Activated CD4-positive, alpha-beta T cell treated with anti-CD3 and anti-CD28 coated beads, Interleukin-2, amount 10 ng/mL, durations not matched to agents 7 days and 5 days (primary cell): ENCODE results near the gene COX6A2. TPM values are rescaled to one million over a fixed set of nuclear protein-coding genes. Genes with fewer than 3 reads are reported as not detected.
"Not testable (repeated sequence)": the region's sequence is repeated elsewhere in the genome, so short reads cannot be mapped to it uniquely, and the experiment has no call there.

ENCODE experiments used
- CTCF ChIA-PET: fragments of 350-600 bp; sonication (Branson Sonifier 250); formaldehyde crosslinking; loops from one replicate; lab custom pipeline; 2021; ENCODE audit warnings: antibody characterized with exemption; lab: Charles Lee
- POLR2A ChIA-PET: fragments of 350-600 bp; sonication (Branson Sonifier 250); formaldehyde crosslinking; loops from one replicate; lab custom pipeline; 2021; ENCODE audit warnings: antibody characterized with exemption; lab: Charles Lee
- DNase-seq: peaks from one replicate; pipeline ENCODE4 v3.0.0-alpha.2; 2020
- H3K27ac Mint-ChIP-seq: one replicate; pipeline ENCODE4 v1.8.0; 2021; ENCODE audit warnings: mild to moderate bottlenecking, moderate library complexity, mixed read lengths
- H3K27me3 Mint-ChIP-seq: one replicate; pipeline ENCODE4 v1.8.0; 2021; ENCODE audit warnings: mixed read lengths
- H3K36me3 Mint-ChIP-seq: one replicate; pipeline ENCODE4 v1.8.0; 2021; ENCODE audit warnings: low read depth, mixed read lengths
- H3K4me1 Mint-ChIP-seq: one replicate; pipeline ENCODE4 v1.8.0; 2021; ENCODE audit warnings: mixed read lengths
- H3K4me3 Mint-ChIP-seq: one replicate; pipeline ENCODE4 v1.8.0; 2021; ENCODE audit warnings: mild to moderate bottlenecking, moderate library complexity, mixed read lengths
- H3K9me3 Mint-ChIP-seq: one replicate; pipeline ENCODE4 v1.8.0; 2021; ENCODE audit warnings: mixed read lengths
- total RNA-seq, 2 experiments: library from RNA; stranded (reverse); gene quantifications; one replicate each; pipeline ENCODE4 v1.2.3, GENCODE V29; 2021

The COX6A2 gene
- total RNA-seq, 2 experiments from 2014 or later = not detected

DNA sequence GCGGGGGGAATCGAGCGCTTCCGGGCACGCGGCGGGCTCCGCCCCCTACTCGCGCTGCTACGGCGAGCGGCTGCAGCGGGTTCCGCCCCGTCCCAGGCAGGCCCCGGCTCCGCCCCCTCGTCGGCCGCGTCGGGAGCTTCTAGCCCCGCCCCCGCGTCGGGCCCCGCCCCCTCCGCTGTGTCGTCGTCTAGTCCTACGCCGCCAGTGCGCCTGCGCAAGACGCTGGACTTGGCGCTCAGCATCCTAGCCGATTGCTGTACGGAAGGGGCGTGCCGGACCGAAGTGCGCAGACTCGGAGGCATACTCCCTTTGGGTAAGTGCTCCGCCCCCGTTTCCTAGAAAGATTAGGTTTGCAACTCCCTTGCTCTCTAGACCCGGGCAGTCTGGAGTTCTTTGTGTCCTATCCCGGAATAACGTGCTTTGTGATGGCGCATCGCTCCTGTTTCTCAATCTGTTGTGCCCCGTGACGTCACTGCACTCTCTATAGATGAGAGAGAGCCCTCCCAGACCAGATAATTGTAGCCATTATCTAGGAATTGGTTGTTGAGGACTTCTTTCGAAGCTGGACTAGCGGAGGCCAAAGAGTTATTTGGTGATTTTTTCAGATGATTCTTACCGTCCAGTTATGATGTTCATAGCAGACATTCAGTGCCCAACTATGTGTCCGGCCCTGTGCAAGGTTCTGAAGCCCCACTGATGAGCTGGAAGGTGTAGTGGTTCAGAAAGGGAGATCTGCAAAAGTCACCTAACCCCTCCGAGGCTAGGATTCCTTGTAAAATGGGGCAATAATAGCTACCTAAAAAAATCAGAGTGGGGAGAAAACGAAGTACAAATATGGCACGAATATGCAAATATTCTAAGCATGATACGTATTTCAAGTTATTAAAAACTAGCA lies 31.8 kb upstream of the COX6A2 start:
- Mint-ChIP-seq H3K9me3 (no peaks in the 10 kb centered on the region), H3K4me1 (peaks cover 47% of the 10 kb centered on the region), H3K27ac (peak overlapping the region; percentile 98), H3K27me3 (no peaks in the 10 kb centered on the region), H3K4me3 (peak overlapping the region; percentile 92), H3K36me3 (peaks cover 22% of the 10 kb centered on the region)
- DNase-seq = peak; percentile 100
- ChIA-PET POLR2A (interaction anchor here (0.6 kb wide), 1 partner anchor 236 kb away, joined by 4 read pairs; no protein-coding TSS in a partner anchor), CTCF (interaction anchor here (0.6 to 6.3 kb wide), 26 partner anchors 8 to 506 kb away, joined by 3 to 33 read pairs (median 4); partner anchors contain the start of genes SLC5A2, TGFB1I1, ZNF267 and ZNF843)

DNA sequence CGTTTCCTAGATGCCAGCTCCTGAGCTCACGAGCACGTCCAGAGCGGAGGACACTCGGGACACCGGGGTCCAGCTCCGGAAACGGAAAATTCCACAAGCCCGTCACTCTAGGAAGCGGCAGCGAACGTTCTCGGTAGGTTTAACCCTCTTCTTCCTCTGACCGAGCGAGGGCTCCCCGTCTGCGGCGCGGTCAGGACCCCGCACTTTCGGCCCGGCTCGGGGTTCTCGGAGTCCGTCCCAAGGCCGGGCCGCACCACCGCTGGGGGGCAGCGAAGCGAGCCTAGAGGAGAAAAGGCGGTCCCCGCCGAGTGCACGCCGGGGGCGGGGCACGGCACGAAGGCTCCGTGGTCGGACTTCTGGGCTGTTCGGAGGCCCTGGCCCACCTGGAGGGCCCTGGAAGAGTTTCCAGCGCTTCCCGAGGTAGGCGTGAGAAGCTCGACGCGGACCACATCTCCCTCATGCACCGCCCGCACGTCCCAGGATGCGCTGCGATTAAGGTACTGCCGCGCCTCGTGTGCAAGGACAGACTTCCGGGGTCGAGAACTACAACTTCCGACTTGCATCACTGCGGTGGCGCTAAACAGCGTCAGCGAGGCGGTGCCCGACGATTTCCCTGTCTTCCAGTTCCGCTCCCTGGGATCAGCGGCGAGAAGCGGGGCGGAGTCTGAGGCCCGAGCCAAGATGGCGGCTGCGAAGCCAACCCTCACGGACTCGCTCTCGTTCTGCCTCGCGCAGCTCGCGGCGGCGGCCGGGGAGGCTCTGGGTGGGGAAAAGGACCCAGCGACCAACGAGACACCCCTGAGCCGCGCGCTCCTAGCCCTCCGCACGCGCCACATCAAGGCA lies 30.9 kb upstream of the COX6A2 start, which contains the start of gene ARMC5:
Gene ARMC5 (plus strand): TSS at position 658 of the 843 bp plus-strand sequence. CDS start 24 bp downstream, at position 682.
- Mint-ChIP-seq H3K27me3 (no peaks in the 10 kb centered on the region), H3K4me3 (peak within 1 kb of the TSS; percentile 92), H3K36me3 (peaks cover 20% of the 10 kb centered on the region), H3K27ac (peak within 1 kb of the TSS; percentile 98), H3K4me1 (peaks cover 48% of the 10 kb centered on the region), H3K9me3 (no peaks in the 10 kb centered on the region)
- POLR2A ChIA-PET = no interaction called here
- DNase-seq = peak; percentile 98
- CTCF ChIA-PET = interaction anchor here (0.6 to 6.3 kb wide), 23 partner anchors 8 to 434 kb away, joined by 3 to 33 read pairs (median 4); partner anchors contain the start of genes TGFB1I1 and ZNF843

DNA sequence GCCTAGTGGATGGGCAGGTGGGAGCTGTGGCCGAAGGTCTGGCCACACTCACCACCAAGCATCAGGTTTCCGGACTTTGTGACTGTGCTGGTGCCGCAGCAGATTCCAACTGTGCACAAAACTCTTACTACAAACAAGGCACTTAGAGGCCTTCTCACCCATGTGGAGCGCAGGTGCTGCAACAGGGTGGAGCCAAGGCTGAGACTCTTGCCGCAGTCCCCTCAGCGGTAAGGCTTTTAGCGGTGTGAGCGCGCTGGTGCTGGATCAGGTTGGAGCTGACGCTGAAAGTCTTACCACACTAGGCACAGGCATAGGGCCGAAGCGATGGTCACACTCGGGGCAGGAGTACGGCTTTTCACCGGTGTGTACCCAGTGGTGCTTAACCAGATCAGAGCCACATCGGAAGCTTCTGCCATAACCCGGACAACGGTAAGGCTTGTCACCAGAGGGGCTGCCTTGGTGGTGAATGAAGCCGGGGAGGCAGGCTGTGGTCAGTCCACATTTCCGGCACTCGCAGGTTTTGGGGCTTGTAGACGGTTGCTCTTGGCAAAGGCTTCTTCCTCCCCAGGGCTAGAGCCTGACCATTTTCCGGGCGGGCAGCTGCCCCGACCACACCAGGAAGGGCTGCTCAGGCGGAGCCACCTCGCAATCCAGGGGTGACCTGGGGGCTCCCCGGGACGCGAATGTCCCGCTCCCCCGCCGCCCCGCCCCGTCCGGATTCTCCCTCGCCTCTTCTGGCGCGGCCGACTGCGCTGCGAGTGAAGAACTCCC lies 30.1 kb upstream of the COX6A2 start:
- no peaks in the 10 kb centered on the region for H3K9me3 Mint-ChIP-seq
- POLR2A ChIA-PET = no interaction called here
- CTCF ChIA-PET = interaction anchor here (0.6 to 6.3 kb wide), 17 partner anchors 10 to 416 kb away, joined by 3 to 33 read pairs (median 4); partner anchors contain the start of genes ZNF267 and ZNF843
- peak overlapping the region; percentile 92 for H3K4me3 Mint-ChIP-seq
- peak overlapping the region; percentile 98 for H3K27ac Mint-ChIP-seq
- H3K4me1 Mint-ChIP-seq = peaks cover 49% of the 10 kb centered on the region
- H3K36me3 Mint-ChIP-seq = peaks cover 20% of the 10 kb centered on the region
- H3K27me3 Mint-ChIP-seq = no peaks in the 10 kb centered on the region
- peak; percentile 71 for DNase-seq

DNA sequence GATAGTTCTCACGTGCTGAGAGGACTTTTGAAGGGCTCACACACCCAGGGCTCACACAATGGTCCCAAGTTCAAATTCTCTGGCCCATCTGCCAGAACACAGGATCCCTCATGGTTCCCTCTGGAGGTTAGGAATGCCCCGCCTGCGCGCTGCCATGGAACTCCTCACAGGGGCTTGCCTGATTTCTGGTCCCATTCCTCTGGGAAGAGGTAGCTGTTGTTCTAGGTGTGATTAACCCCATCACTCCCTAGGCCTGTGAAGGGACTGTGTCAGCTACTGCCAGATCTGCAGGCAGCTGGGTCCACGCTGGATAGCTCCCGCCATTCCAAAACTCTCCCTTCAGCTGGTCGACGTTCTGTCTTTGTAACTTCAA lies 28.8 kb upstream of the COX6A2 start:
- POLR2A ChIA-PET = no interaction called here
- H3K9me3 Mint-ChIP-seq = no peaks in the 10 kb centered on the region

DNA sequence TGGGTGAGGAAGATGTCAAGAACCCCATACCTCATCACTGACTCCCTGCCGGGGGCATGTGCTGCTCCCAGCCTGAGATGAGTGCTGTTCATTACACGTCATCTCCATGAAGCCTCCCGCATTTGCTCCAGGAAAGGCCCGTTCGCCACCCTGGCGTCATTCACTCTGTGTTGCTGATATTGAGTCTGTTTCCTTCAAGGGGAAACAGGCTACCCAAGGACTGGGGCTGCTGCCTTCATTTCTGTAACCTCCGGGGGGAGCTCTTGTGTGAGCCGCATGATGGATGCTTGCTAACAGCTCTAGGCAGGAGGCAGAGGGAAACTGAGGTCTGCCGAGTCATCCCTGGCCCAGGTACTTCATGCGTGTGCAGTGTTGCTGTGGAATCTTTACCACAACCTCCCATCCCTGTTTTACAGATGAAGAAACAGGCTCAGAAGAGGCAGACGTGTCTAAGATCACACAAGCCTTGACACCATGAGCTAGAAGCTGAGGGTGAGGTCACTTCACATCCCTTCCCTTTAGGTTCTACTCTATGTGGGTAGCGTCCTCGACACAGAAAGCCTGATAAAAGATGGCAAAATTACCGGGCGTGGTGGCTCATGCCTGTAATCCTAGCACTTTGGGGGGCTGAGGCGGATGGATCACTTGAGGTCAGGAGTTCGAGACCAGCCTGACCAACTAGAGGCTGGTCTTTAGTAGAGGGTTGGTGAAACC lies 27.6 kb upstream of the COX6A2 start:
- ChIA-PET POLR2A (no interaction called here), CTCF (interaction anchor here (0.7 to 1.8 kb wide), 9 partner anchors 11 to 314 kb away, joined by 3 to 7 read pairs (median 4); no protein-coding TSS in a partner anchor)
- H3K4me3 Mint-ChIP-seq = peak overlapping the region; percentile 7
- DNase-seq = peak; percentile 29
- H3K27ac Mint-ChIP-seq = peak overlapping the region; percentile 62
- peaks cover 53% of the 10 kb centered on the region for H3K4me1 Mint-ChIP-seq
- H3K27me3 Mint-ChIP-seq = no peaks in the 10 kb centered on the region
- no peaks in the 10 kb centered on the region for H3K9me3 Mint-ChIP-seq
- H3K36me3 Mint-ChIP-seq = peaks cover 15% of the 10 kb centered on the region

More for the DNA sequence above, 28.8 kb upstream of the COX6A2 start:
- CTCF ChIA-PET = interaction anchor here (0.8 to 6.3 kb wide), 6 partner anchors 14 to 417 kb away, joined by 3 to 33 read pairs (median 6); partner anchors contain the start of genes ZNF267 and ZNF843
- peaks cover 15% of the 10 kb centered on the region for H3K36me3 Mint-ChIP-seq
- H3K4me1 Mint-ChIP-seq = peaks cover 51% of the 10 kb centered on the region
- no peaks in the 10 kb centered on the region for H3K27me3 Mint-ChIP-seq
- H3K27ac Mint-ChIP-seq = peak overlapping the region; percentile 5
- H3K4me3 Mint-ChIP-seq = peak overlapping the region; percentile 10
- DNase-seq = no peak

DNA sequence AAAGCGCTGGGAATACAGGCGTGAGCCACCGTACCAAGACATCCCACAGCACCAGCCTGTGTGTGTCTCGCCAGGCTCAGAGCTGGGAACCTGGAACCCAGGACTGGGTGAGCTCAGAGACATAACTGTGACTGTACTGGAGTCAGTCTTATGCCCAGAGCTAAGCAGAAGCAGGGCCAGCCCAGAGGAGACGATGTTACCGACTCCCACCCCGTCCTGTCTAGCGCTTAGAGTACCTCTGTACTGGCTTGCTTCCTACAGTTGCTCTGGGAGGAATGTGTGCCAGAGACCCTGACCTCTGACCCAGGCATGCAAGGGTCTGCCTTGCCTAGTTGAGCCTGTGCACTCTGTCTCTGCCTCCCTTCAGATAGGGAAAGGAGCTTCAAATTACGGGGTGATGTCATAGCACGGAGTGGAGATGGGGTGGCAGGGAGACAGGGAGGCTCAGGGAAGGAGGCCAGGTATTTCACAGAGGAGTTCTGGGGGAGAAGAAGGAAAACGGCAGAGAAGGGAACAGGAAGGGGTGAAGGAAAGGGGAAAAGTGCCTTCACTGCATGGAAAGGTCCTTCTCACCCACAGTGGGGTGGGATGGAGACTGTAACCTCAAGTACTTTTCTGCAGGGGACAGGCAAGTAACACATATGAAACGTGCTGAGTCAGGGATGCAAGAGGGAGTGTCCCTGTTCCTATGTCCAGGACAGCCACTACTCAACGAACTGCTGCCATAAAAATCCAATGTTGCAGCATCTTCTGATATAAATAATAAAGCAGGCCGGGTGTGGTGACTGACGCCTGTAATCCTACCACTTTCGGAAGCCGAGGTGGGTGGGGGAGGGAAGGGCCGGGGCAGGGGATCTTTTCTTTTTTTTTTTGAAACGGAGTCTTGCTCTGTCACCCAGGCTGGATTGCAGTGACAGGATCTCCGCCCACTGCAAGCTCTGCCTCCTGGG lies 25.4 kb upstream of the COX6A2 start:
- H3K27ac Mint-ChIP-seq = no peak overlapping the region
- peaks cover 46% of the 10 kb centered on the region for H3K4me1 Mint-ChIP-seq
- CTCF ChIA-PET = interaction anchor here (1.9 kb wide), 1 partner anchor 10 kb away, joined by 12 read pairs; no protein-coding TSS in a partner anchor
- DNase-seq = no peak
- H3K9me3 Mint-ChIP-seq = no peaks in the 10 kb centered on the region
- H3K27me3 Mint-ChIP-seq = no peaks in the 10 kb centered on the region
- H3K4me3 Mint-ChIP-seq = no peak overlapping the region
- POLR2A ChIA-PET = no interaction called here
- H3K36me3 Mint-ChIP-seq = peaks cover 15% of the 10 kb centered on the region

DNA sequence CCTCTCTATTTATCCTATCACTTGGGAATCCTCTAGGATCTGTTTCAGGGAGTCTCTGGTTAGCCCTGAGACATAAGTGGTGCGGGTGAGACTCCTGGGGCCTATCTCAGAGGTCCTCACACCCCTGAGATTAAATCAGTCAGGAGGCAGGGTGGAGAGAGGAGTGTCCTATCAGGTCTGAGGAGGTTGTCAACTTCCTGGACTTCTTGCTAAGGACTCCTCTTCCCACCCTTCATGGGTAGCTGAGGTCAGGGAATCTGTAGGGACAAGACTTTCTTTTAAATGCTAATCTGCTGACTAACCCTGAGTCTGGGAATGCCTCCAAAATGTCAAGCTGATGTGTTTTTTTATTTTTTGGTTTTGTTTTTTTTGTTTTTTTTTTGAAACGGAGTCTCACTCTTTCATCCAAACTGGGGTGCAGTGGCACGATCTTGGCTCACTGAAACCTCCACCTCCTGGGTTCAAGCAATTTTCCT lies 24.5 kb upstream of the COX6A2 start:
- Mint-ChIP-seq H3K4me3 (no peak overlapping the region), H3K27ac (no peak overlapping the region), H3K36me3 (peaks cover 8% of the 10 kb centered on the region), H3K4me1 (peaks cover 40% of the 10 kb centered on the region), H3K27me3 (no peaks in the 10 kb centered on the region), H3K9me3 (no peaks in the 10 kb centered on the region)
- CTCF ChIA-PET = interaction anchor here (1.9 kb wide), 1 partner anchor 9 kb away, joined by 12 read pairs; no protein-coding TSS in a partner anchor
- POLR2A ChIA-PET = interaction anchor here (0.6 kb wide), 1 partner anchor 32 kb away, joined by 4 read pairs; no protein-coding TSS in a partner anchor
- DNase-seq = no peak

DNA sequence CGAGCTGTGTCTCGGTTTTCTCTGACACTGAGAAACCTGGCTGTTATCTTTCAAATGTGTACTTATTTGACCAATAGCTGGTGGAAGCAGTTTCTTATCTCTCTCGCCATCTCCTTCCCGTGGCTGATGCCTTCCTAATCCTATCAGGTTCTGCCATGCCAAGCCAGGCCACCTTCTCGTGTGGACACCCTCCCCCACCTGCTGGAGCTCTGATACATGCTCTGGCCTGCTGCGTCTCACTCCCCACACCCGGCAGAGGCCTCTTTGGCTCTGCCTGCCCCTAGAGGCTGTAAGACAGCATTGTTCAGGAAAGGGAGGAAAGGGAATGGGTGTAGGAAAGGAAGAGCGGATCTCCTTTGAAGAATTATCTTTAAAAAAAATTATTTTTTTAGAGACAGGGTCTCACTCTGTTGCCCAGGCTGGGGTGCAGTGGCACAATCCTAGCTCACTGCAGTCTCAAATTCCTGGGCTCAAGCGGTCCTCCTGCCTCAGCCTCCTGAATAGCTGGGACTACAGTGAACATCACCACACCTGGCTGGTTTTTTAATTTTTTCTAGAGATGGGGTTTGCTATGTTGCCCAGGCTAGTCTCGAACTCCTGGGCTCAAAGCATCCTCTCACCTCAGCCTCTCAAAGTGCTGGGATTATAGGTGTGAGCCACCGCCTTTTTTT lies 23.7 kb upstream of the COX6A2 start:
- no peaks in the 10 kb centered on the region for H3K9me3 Mint-ChIP-seq
- H3K4me1 Mint-ChIP-seq = peaks cover 32% of the 10 kb centered on the region
- peaks cover 8% of the 10 kb centered on the region for H3K36me3 Mint-ChIP-seq
- no peaks in the 10 kb centered on the region for H3K27me3 Mint-ChIP-seq
- CTCF ChIA-PET = interaction anchor here (1.0 to 1.8 kb wide), 3 partner anchors 9 to 22 kb away, joined by 3 to 5 read pairs (median 5); partner anchors contain the start of gene ZNF843
- no peak overlapping the region for H3K4me3 Mint-ChIP-seq
- no peak overlapping the region for H3K27ac Mint-ChIP-seq
- POLR2A ChIA-PET = interaction anchor here (0.7 kb wide), 1 partner anchor 312 kb away, joined by 3 read pairs; no protein-coding TSS in a partner anchor
- no peak for DNase-seq

DNA sequence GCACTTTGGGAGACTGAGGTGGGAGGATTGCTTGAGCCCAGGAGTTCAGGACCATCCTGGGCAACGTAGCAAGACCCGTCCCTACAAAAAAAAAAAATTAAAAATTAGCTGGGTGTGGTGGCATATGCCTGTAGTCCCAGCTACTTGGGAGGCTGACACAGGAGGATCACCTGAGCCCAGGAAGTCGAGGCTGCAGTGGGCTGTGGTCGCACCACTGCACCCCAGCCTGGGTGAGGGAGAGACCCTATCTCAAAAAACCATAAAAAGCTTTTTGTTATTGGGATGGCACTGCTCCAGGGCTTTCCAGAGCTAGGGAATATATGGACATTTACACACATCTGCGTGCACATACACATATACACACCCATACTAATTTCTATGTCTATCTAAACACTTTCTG lies 23.0 kb upstream of the COX6A2 start:
- Mint-ChIP-seq H3K36me3 (peaks cover 8% of the 10 kb centered on the region), H3K27ac (no peak overlapping the region), H3K4me1 (peaks cover 28% of the 10 kb centered on the region), H3K4me3 (no peak overlapping the region), H3K27me3 (no peaks in the 10 kb centered on the region), H3K9me3 (no peaks in the 10 kb centered on the region)
- CTCF ChIA-PET = interaction anchor here (0.8 to 1.8 kb wide), 3 partner anchors 9 kb away, joined by 3 to 5 read pairs (median 5); partner anchors contain the start of gene ZNF843
- no peak for DNase-seq
- POLR2A ChIA-PET = no interaction called here

DNA sequence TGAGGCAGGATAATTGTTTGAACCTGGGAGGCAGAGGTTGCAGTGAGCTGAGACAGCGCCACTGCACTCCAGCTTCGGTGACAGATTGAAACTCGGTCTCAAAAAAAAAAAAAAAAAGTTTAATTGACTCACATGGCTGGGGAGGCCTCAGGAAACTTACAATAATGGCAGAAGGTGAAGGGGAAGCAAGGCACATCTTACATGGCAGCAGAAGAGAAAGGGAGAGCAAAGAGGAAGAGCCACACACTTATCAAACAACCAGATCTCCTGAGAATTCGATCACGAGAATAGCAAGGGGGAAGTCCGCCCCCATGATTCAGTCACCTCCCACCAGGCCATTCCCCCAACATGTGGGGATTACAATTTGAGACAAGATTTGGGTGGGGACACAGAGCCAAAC lies 17.8 kb upstream of the COX6A2 start:
- H3K27me3 Mint-ChIP-seq, DNase-seq, H3K4me3 Mint-ChIP-seq, POLR2A ChIA-PET, H3K27ac Mint-ChIP-seq, H3K36me3 Mint-ChIP-seq, H3K9me3 Mint-ChIP-seq: not testable (repeated sequence)
- CTCF ChIA-PET = interaction anchor here (0.6 kb wide), 1 partner anchor 1344 kb away, joined by 4 read pairs; no protein-coding TSS in a partner anchor
- H3K4me1 Mint-ChIP-seq = peaks cover 11% of the 10 kb centered on the region
